Stimulated activated CD8-positive, alpha-beta memory T cell treated with anti-CD3 and anti-CD28 coated beads, Interleukin-4, amount 100 ng/mL, for 48 hours (primary cell): ENCODE measurements around the gene CRYBA1.
"Not testable (repeated sequence)": the region's sequence is repeated elsewhere in the genome, so short reads cannot be mapped to it uniquely, and the experiment has no call there.

ENCODE experiments used
- DNase-seq: peaks from one replicate; pipeline ENCODE4 v3.0.0-alpha.2; 2020

Gene CRYBA1

GRCh38 chr17:29246628-29247027, at the start of gene CRYBA1:
Gene CRYBA1, plus strand, starts transcription at chr17:29246859. Its CDS starts 5 bp downstream, at chr17:29246864.
- DNase-seq: no peak

- DNase-seq: peak; percentile 14
These were observed 49.0 kb upstream of the CRYBA1 start for GRCh38 chr17:29197516-29198272.

- DNase-seq: peak; percentile 7
These were observed 42.4 kb upstream of the CRYBA1 start for GRCh38 chr17:29204068-29204804.

GRCh38 chr17:29205047-29205446, 41.6 kb upstream of the CRYBA1 start:
- DNase-seq: peak; percentile 8

GRCh38 chr17:29207975-29208374, 38.7 kb upstream of the CRYBA1 start:
- DNase-seq: no peak

- no peak for DNase-seq
These were observed 37.6 kb upstream of the CRYBA1 start for GRCh38 chr17:29209073-29209472.

GRCh38 chr17:29210879-29211278, 35.8 kb upstream of the CRYBA1 start:
- DNase-seq: no peak

GRCh38 chr17:29212094-29212631, 34.5 kb upstream of the CRYBA1 start:
- DNase-seq: no peak

- no peak for DNase-seq
These were observed 34.0 kb upstream of the CRYBA1 start for GRCh38 chr17:29212681-29213121.

- DNase-seq: no peak
These were observed 32.2 kb upstream of the CRYBA1 start for GRCh38 chr17:29214215-29215146.

GRCh38 chr17:29215174-29215573, 31.5 kb upstream of the CRYBA1 start:
- no peak for DNase-seq

GRCh38 chr17:29215717-29216116, 30.9 kb upstream of the CRYBA1 start:
- no peak for DNase-seq

GRCh38 chr17:29216181-29216580, 30.5 kb upstream of the CRYBA1 start:
- no peak for DNase-seq

- no peak for DNase-seq
These were observed 29.8 kb upstream of the CRYBA1 start for GRCh38 chr17:29216856-29217255.

GRCh38 chr17:29219378-29220047, 27.1 kb upstream of the CRYBA1 start:
- DNase-seq: peak; percentile 85

GRCh38 chr17:29221338-29221737, 25.3 kb upstream of the CRYBA1 start:
- not testable (repeated sequence) for DNase-seq

- no peak for DNase-seq
These were observed 21.3 kb upstream of the CRYBA1 start for GRCh38 chr17:29225396-29225795.

GRCh38 chr17:29233301-29233700, 13.4 kb upstream of the CRYBA1 start:
- no peak for DNase-seq

GRCh38 chr17:29234972-29235371, 11.7 kb upstream of the CRYBA1 start:
- not testable (repeated sequence) for DNase-seq

GRCh38 chr17:29235904-29236303, 10.8 kb upstream of the CRYBA1 start:
- DNase-seq: no peak

GRCh38 chr17:29237476-29238132, 9.1 kb upstream of the CRYBA1 start:
- no peak for DNase-seq
